ENCODE measurements around the gene GLI3. TPM values are rescaled to one million over a fixed set of nuclear protein-coding genes. Genes with fewer than 3 reads are reported as not detected.

GLI3 gene
- total and polyA plus RNA-seq, 2 of the 4 experiments (the other 2 are of a cell fraction) = 1.3 to 3.9 TPM

- TF ChIP-seq MXI1 (IDR thresholded peaks at IDR 0.05; ENCODE audit: borderline replicate concordance, low read depth, low read length) (no peak), CEBPB (IDR thresholded peaks at IDR 0.05; ENCODE audit: low read depth, low read length) (no peak), RFX5 (IDR thresholded peaks at IDR 0.05; ENCODE audit: low read depth, low read length) (no peak), MAZ (IDR thresholded peaks at IDR 0.05; ENCODE audit: borderline replicate concordance, low read depth, low read length) (no peak), SMC3 (IDR thresholded peaks at IDR 0.05; ENCODE audit: low read depth, low read length) (no peak), BHLHE40 (IDR thresholded peaks at IDR 0.05; ENCODE audit: low read depth, low read length) (no peak), CTCF (conservative IDR thresholded peaks at IDR 0.05; ENCODE audit: low read depth, low read length) (no peak)
- H3K4me1 ChIP-seq (ENCODE audit: control insufficient read depth, insufficient read depth, low read length) = peaks cover 13% of the 10 kb centered on the region
- no peaks in the 10 kb centered on the region for H3K27me3 ChIP-seq (ENCODE audit: control insufficient read depth, insufficient read depth, low read length)
- H4K5ac ChIP-seq (ENCODE audit: low read depth, low read length) = no peak overlapping the region
- peak overlapping the region; percentile 76 for H2BK20ac ChIP-seq (ENCODE audit: low read depth, low read length)
- peak overlapping the region; percentile 80; the same call in 1 of the 2 replicates for H3K14ac ChIP-seq (replicated peaks; ENCODE audit: low read depth, low read length)
- CTCF ChIA-PET = interaction anchor here (2.0 kb wide), 1 partner anchor 9 kb away, joined by 8 read pairs; no protein-coding TSS in a partner anchor
- ATAC-seq (ENCODE audit: low read depth) = no peak
- no peak overlapping the region for H2AK9ac ChIP-seq (replicated peaks; ENCODE audit: low read depth, low read length, poor library complexity)
- dilution Hi-C loops (cut with HindIII; ENCODE audit: low sequenced_read_pairs, unreplicated experiment) (no loop called here), in situ Hi-C loops (cut with MboI; ENCODE audit: low sequenced_read_pairs) (no loop called here), intact Hi-C loops (cut with micrococcal nuclease) (no loop called here)
- BruUV-seq (replicated peaks) = no TSS peak
- peak overlapping the region; percentile 33; the same call in 1 of the 2 replicates for H3K56ac ChIP-seq (ENCODE audit: extremely low read depth, insufficient read depth, low read length)
- H2BK120ac ChIP-seq (ENCODE audit: low read depth, low read length) = peak overlapping the region; percentile 82
- H2BK15ac ChIP-seq (ENCODE audit: low read depth, low read length) = peak overlapping the region; percentile 56; the same call in 1 of the 3 replicates
- H4K20me1 ChIP-seq (ENCODE audit: insufficient read depth, low read length) = no peaks in the 10 kb centered on the region
- no peaks in the 10 kb centered on the region; the same call in 1 of the 2 replicates for H3K9me1 ChIP-seq (ENCODE audit: insufficient read depth, low read length)
- H3K79me1 ChIP-seq (ENCODE audit: low read depth in 1 of 2, low read length in 2 of 2) = no peaks in the 10 kb centered on the region
- no peak overlapping the region for H3K9ac ChIP-seq (ENCODE audit: low read depth, low read length)
- H2AFZ ChIP-seq (replicated peaks; ENCODE audit: low read length, poor library complexity) = peak overlapping the region; percentile 47
- POLR2A ChIA-PET (ENCODE audit: unreplicated experiment) = no interaction called here
- H3K18ac ChIP-seq (ENCODE audit: low read depth, low read length) = no peak overlapping the region
- peak overlapping the region; percentile 85 for H2AK5ac ChIP-seq (ENCODE audit: low read depth, low read length)
- H4K8ac ChIP-seq (ENCODE audit: low read depth in 2 of 2, low read length in 2 of 2) = peak overlapping the region in 1 of 2 experiments; percentile 55; a peak in 3 of 4 replicates
- H3K9me3 ChIP-seq (ENCODE audit: control insufficient read depth, insufficient read depth, low read length) = no peaks in the 10 kb centered on the region
- no CpG with 5 or more reads among the region's 6 CpGs for WGBS, 2 experiments (ENCODE audit: extremely low coverage in 2 of 2, insufficient read length in 1 of 2)
- H2BK5ac ChIP-seq (ENCODE audit: low read depth, low read length, poor library complexity, severe bottlenecking) = no peak overlapping the region
- peak overlapping the region; percentile 78; the same call in 1 of the 2 replicates for H3K4ac ChIP-seq (ENCODE audit: low read depth, low read length)
- DNase-seq = no peak
- no peaks in the 10 kb centered on the region for H3K36me3 ChIP-seq (ENCODE audit: control insufficient read depth, insufficient read depth, low read length)
- H3K27ac ChIP-seq (ENCODE audit: insufficient read depth, low read length) = no peak overlapping the region; the same call in 1 of the 2 replicates
- peak overlapping the region; percentile 74 for H4K91ac ChIP-seq (ENCODE audit: insufficient read depth, low read depth, low read length)
- no peak overlapping the region for H3K23ac ChIP-seq (ENCODE audit: low read depth, low read length)
- no peak overlapping the region for H3K4me2 ChIP-seq (ENCODE audit: low read depth, low read length)
- H3K4me3 ChIP-seq (ENCODE audit: insufficient read depth, low read depth, low read length) = no peak overlapping the region
These were observed 305.8 kb downstream of the GLI3 start for GRCh38 chr7:41931263-41931646.

Data from IMR-90 (cell line).